Measurements from ENCODE around the gene PDCD2L. TPM values are rescaled to one million over a fixed set of nuclear protein-coding genes. Genes with fewer than 3 reads are reported as not detected.

PDCD2L gene
- total RNA-seq, 1 experiment from 2014 or later, result 43.3 TPM

DNA sequence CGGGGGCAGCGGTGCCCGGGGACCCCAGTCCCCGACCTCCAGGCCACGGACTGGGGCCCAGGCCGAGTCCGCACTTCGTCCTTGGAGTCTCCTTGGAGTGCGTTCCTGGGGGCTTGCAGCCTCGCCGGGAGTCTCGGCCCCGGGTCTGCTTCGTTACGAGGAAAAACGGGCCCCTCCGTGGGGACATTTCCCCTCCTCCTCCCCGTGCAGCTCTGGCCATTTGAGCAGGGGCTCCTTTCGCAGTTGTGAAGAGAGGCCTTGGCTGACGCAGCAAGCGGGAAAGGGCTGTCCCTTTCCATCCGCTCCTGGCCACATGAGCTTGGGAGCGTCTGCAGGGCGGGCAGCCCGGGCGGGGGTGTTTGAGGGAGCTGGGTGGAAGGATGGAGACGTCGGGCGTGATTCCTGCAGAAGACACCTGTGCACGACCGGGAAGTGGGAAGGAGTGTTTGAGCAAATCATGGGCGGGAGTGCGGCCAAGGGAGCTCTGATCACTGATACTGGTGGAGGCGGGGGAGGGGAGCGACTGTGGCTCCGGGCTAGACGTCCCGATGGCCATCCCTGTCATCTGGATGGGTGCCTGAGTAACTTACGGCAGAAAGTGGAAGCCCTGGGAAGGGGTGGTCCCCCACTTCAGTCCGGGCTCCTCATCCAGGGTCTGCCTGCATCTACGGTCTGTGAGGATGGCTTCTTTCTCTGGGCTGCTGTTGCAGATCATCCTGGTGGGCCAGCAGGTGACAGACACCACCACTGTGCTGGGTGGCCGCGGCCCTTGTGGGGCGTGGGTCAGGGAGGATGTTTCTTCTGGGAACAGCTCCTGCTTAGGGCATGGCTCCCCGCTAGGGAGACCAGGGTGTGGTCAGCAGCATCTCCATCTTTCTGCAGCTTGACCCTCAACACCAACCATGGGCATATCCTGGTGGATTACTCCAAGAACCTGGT, 38.5 kb upstream of the PDCD2L start:
- peaks cover 7% of the 10 kb centered on the region; the same call in 1 of the 2 replicates for H3K79me2 ChIP-seq (ENCODE audit: insufficient read depth, low read length)
- peak overlapping the region; percentile 66 for H3K9ac ChIP-seq (ENCODE audit: extremely low read depth, insufficient read length, low read length)
- peaks cover 3% of the 10 kb centered on the region for H4K20me1 ChIP-seq (ENCODE audit: control insufficient read depth, insufficient read depth, insufficient read length)
- H3K4me1 Mint-ChIP-seq, result peaks cover 26 to 28% of the 10 kb centered on the region in 2 experiments
- TF ChIP-seq, protein P1, sequence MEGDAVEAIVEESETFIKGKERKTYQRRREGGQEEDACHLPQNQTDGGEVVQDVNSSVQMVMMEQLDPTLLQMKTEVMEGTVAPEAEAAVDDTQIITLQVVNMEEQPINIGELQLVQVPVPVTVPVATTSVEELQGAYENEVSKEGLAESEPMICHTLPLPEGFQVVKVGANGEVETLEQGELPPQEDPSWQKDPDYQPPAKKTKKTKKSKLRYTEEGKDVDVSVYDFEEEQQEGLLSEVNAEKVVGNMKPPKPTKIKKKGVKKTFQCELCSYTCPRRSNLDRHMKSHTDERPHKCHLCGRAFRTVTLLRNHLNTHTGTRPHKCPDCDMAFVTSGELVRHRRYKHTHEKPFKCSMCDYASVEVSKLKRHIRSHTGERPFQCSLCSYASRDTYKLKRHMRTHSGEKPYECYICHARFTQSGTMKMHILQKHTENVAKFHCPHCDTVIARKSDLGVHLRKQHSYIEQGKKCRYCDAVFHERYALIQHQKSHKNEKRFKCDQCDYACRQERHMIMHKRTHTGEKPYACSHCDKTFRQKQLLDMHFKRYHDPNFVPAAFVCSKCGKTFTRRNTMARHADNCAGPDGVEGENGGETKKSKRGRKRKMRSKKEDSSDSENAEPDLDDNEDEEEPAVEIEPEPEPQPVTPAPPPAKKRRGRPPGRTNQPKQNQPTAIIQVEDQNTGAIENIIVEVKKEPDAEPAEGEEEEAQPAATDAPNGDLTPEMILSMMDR (conservative IDR thresholded peaks at IDR 0.05), result no peak
- peak overlapping the region in 2 of 3 experiments; percentile 62 to 93; a peak in 3 of 7 replicates for H3K27ac Mint-ChIP-seq
- H3K27me3 Mint-ChIP-seq (ENCODE audit: low read depth), result peaks cover 1% of the 10 kb centered on the region
- H3T11ph ChIP-seq (ENCODE audit: low read length), result no peak overlapping the region
- no peak overlapping the region for H2BK5ac ChIP-seq (ENCODE audit: insufficient read length, low read length)
- no peak overlapping the region for H4K8ac ChIP-seq (replicated peaks; ENCODE audit: insufficient read length, low read depth, low read length)
- no peaks in the 10 kb centered on the region for H3K27me3 ChIP-seq (ENCODE audit: insufficient read depth, low read length)
- H4K5ac ChIP-seq (ENCODE audit: insufficient read length, low read depth, low read length), result no peak overlapping the region
- no peak overlapping the region for H2AFZ ChIP-seq (ENCODE audit: low read length)
- DNase-seq, result peak; percentile 36
- H3K4ac ChIP-seq (ENCODE audit: low read depth, low read length), result no peak overlapping the region
- H3K4me2 ChIP-seq (ENCODE audit: insufficient read depth, insufficient read length, low read length), result peak overlapping the region; percentile 24
- H3K4me1 ChIP-seq (ENCODE audit: insufficient read depth, low read length), result peaks cover 2% of the 10 kb centered on the region; the same call in 1 of the 2 replicates
- no peak overlapping the region for H4K91ac ChIP-seq (ENCODE audit: insufficient read length, low read depth, low read length)
- H3K9me3 ChIP-seq (ENCODE audit: control insufficient read depth, low read depth, low read length), result no peaks in the 10 kb centered on the region
- H3K79me1 ChIP-seq (ENCODE audit: insufficient read depth, low read depth, low read length, poor library complexity, severe bottlenecking), result peaks cover 11% of the 10 kb centered on the region
- H2BK120ac ChIP-seq (ENCODE audit: low read depth, low read length, poor library complexity, severe bottlenecking), result no peak overlapping the region
- WGBS (ENCODE audit: extremely low coverage, insufficient read length, low lambda C conversion rate), result no CpG with 5 or more reads among the region's 45 CpGs
- H2AK5ac ChIP-seq (ENCODE audit: insufficient read length, low read length), result no peak overlapping the region
- H2BK15ac ChIP-seq (ENCODE audit: low read depth, low read length), result no peak overlapping the region
- no peak overlapping the region for H3K23ac ChIP-seq (ENCODE audit: insufficient read length, low read depth, low read length)
- peak overlapping the region; percentile 97 for H3K4me3 Mint-ChIP-seq
- H3K23me2 ChIP-seq (ENCODE audit: insufficient read length, low read depth, low read length, poor library complexity, severe bottlenecking), result peaks cover 7% of the 10 kb centered on the region
- H3K36me3 Mint-ChIP-seq (ENCODE audit: insufficient read depth in 1 of 3, low read depth in 3 of 3), result peaks cover 37 to 49% (median 47%) of the 10 kb centered on the region in 3 experiments
- H2BK20ac ChIP-seq (ENCODE audit: low read depth, low read length, poor library complexity, severe bottlenecking), result no peak overlapping the region
- H3K27ac ChIP-seq (ENCODE audit: insufficient read length, low read depth, low read length), result no peak overlapping the region
- no peak overlapping the region for H3K56ac ChIP-seq (ENCODE audit: insufficient read length, low read depth, low read length)
- H3K14ac ChIP-seq (ENCODE audit: insufficient read depth, low read length), result peak overlapping the region; percentile 60; the same call in 1 of the 2 replicates
- H2BK12ac ChIP-seq (ENCODE audit: insufficient read length, low read depth, low read length), result no peak overlapping the region
- H3K9me3 Mint-ChIP-seq, result no peaks in the 10 kb centered on the region
- no peak overlapping the region for H3K18ac ChIP-seq (ENCODE audit: insufficient read length, low read depth, low read length)
